ENCODE measurements around the gene NXPE1.

The NXPE1 gene

DNA sequence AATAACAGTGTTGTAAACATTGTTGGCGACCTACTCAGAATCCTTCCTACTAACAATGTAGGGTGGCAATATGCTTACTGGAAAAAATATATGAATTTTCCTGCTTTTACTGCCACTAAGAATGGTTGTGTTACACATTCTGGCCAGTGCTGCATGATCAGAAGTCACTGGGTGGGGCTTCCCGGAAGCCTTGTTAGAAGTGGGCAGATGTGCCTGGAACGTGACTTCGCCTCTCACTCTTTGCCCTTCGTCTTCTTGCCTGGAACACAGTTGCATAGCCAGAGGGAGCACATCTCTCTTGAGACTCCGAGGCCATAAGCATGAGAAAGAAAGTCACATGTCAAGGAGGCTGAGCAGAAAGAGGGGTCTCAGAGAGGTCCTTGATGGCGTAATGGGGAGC lies 48.6 kb downstream of the NXPE1 start:
- no peak overlapping the region for H3K9ac ChIP-seq (ENCODE audit: low read depth in 1 of 2, low read length in 2 of 2)
- no peak overlapping the region for H3K27ac ChIP-seq (ENCODE audit: low read depth in 2 of 2, low read length in 2 of 2)
- H3K27me3 ChIP-seq (ENCODE audit: control insufficient read depth in 2 of 2, insufficient read depth in 2 of 2, low read length in 2 of 2), result no peaks in the 10 kb centered on the region
- no peak overlapping the region for H3K4me3 ChIP-seq (ENCODE audit: low read length in 2 of 2)
- no peaks in the 10 kb centered on the region for H3K4me1 ChIP-seq (ENCODE audit: control insufficient read depth in 2 of 2, insufficient read depth in 2 of 2, low read length in 2 of 2)
- H3K9me3 ChIP-seq (ENCODE audit: control insufficient read depth in 2 of 2, low read length in 2 of 2), result no peaks in the 10 kb centered on the region
- no peaks in the 10 kb centered on the region for H3K36me3 ChIP-seq (ENCODE audit: control insufficient read depth in 2 of 2, insufficient read depth in 2 of 2, low read length in 2 of 2)

DNA sequence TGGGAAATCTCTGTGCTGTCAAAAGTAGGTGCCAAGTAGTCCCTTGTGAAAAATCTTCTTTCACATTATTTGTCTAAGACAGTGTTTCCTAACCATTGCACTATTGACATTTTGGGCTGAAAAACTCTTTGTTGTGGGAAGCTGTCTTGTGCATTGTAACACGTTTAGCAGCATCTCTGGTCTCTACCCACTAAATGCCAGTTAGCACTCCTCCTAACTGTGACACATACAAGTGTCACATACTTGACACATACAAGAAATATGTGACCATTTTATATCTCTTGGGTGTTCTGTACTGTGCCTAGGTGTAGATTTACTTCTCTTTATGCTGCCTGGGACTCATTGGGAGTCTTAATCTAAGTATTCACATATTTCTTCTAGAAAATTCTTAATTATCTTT lies 57.8 kb downstream of the NXPE1 start:
- Histone ChIP-seq H3K4me1 (ENCODE audit: control insufficient read depth in 2 of 2, insufficient read depth in 2 of 2, low read length in 2 of 2) (no peaks in the 10 kb centered on the region), H3K4me3 (ENCODE audit: low read length in 2 of 2) (no peak overlapping the region), H3K9ac (ENCODE audit: low read depth in 1 of 2, low read length in 2 of 2) (no peak overlapping the region), H3K27me3 (ENCODE audit: control insufficient read depth in 2 of 2, insufficient read depth in 2 of 2, low read length in 2 of 2) (no peaks in the 10 kb centered on the region), H3K9me3 (ENCODE audit: control insufficient read depth in 2 of 2, low read length in 2 of 2) (no peaks in the 10 kb centered on the region), H3K27ac (ENCODE audit: low read depth in 2 of 2, low read length in 2 of 2) (no peak overlapping the region), H3K36me3 (ENCODE audit: control insufficient read depth in 2 of 2, insufficient read depth in 2 of 2, low read length in 2 of 2) (no peaks in the 10 kb centered on the region)

DNA sequence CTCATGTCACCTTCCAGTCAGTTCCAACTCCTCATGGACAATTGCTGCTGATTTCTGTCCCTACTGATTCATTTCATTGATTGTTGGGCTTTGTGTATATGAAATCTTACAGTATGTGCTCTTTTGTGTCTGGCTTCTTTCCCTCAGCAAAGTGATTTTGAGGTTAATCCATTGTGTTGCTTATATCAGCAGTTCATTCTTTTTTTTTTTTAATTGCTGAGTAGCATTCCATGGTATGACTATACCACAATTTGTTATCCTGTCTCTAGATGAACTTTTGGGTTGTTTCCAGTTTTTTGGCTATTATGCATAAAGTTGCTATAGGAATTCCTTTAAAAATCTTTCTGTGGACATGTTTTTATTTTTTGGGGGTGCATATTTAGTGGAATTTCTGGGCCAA lies 59.9 kb downstream of the NXPE1 start:
- H3K4me3 ChIP-seq (ENCODE audit: low read length in 2 of 2), result no peak overlapping the region
- H3K27me3 ChIP-seq (ENCODE audit: control insufficient read depth in 2 of 2, insufficient read depth in 2 of 2, low read length in 2 of 2), result no peaks in the 10 kb centered on the region
- no peaks in the 10 kb centered on the region for H3K36me3 ChIP-seq (ENCODE audit: control insufficient read depth in 2 of 2, insufficient read depth in 2 of 2, low read length in 2 of 2)
- no peaks in the 10 kb centered on the region for H3K4me1 ChIP-seq (ENCODE audit: control insufficient read depth in 2 of 2, insufficient read depth in 2 of 2, low read length in 2 of 2)
- no peak overlapping the region for H3K27ac ChIP-seq (ENCODE audit: low read depth in 2 of 2, low read length in 2 of 2)
- no peaks in the 10 kb centered on the region for H3K9me3 ChIP-seq (ENCODE audit: control insufficient read depth in 2 of 2, low read length in 2 of 2)
- H3K9ac ChIP-seq (ENCODE audit: low read depth in 1 of 2, low read length in 2 of 2), result no peak overlapping the region

DNA sequence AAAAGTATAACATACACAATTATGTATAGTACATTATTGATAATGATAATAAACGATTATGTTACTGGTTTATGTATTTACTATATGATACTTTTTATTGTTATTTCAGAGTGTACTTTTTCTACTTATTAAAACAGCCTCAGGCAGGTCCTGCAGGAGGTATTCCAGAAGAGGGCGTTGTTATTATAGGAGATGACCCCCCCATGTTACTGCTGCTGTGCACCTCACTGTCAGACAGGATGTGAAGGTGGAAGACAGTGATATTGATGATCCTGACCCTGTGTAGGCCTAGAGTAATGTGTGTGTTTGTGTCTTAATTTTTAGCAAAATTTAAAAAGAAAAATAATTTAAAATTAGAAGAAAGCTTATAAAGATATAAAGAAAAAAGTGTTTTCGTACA lies 62.8 kb downstream of the NXPE1 start:
- Histone ChIP-seq H3K27me3 (ENCODE audit: control insufficient read depth in 2 of 2, insufficient read depth in 2 of 2, low read length in 2 of 2) (no peaks in the 10 kb centered on the region), H3K27ac (ENCODE audit: low read depth in 2 of 2, low read length in 2 of 2) (no peak overlapping the region), H3K4me1 (ENCODE audit: control insufficient read depth in 2 of 2, insufficient read depth in 2 of 2, low read length in 2 of 2) (no peaks in the 10 kb centered on the region), H3K9ac (ENCODE audit: low read depth in 1 of 2, low read length in 2 of 2) (no peak overlapping the region), H3K9me3 (ENCODE audit: control insufficient read depth in 2 of 2, low read length in 2 of 2) (no peaks in the 10 kb centered on the region), H3K36me3 (ENCODE audit: control insufficient read depth in 2 of 2, insufficient read depth in 2 of 2, low read length in 2 of 2) (no peaks in the 10 kb centered on the region), H3K4me3 (ENCODE audit: low read length in 2 of 2) (no peak overlapping the region)

DNA sequence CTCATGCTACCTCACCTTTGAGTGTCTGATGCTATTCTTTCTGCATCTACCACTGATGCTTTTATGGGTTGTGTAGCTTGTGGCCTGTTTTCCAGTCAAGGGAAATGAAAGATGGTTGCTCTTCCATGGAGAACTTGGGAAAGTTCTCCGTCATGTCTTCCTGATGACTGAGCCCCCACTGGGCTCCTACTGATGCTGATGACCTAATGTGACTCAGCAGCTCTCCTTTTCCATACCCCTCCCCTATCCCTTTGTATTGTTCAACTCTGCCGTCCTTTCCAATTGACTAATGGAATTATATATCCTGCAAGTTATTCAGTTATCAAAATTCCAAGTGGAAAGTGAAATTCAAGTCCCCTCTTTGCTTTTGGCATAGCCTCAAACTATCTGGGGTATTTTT lies 75.8 kb downstream of the NXPE1 start:
- H3K27me3 ChIP-seq (ENCODE audit: control insufficient read depth in 2 of 2, insufficient read depth in 2 of 2, low read length in 2 of 2), result no peaks in the 10 kb centered on the region

DNA sequence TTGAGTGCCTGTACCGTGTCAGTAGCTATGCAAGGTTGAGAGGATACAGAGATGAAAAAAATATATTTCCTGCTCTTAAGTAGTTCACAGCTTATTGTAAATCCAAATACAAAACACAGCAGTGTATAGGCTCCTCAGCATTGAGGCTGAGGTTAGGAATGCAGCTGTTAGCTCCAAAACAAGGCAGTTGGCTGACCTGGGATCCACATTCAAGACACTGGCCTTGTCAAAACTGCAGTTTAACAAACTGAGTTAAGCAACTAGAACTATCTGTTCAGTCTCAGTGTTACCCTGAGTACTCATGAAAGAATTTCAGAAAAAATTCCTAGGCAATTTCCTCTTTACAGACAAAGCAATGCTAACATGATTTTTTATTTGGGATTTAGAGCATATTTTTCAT lies 77.6 kb downstream of the NXPE1 start:
- H3K36me3 ChIP-seq (ENCODE audit: control insufficient read depth in 2 of 2, insufficient read depth in 2 of 2, low read length in 2 of 2), result no peaks in the 10 kb centered on the region
- no peak overlapping the region for H3K27ac ChIP-seq (ENCODE audit: low read depth in 2 of 2, low read length in 2 of 2)
- no peaks in the 10 kb centered on the region for H3K27me3 ChIP-seq (ENCODE audit: control insufficient read depth in 2 of 2, insufficient read depth in 2 of 2, low read length in 2 of 2)
- no peaks in the 10 kb centered on the region for H3K4me1 ChIP-seq (ENCODE audit: control insufficient read depth in 2 of 2, insufficient read depth in 2 of 2, low read length in 2 of 2)
- no peaks in the 10 kb centered on the region for H3K9me3 ChIP-seq (ENCODE audit: control insufficient read depth in 2 of 2, low read length in 2 of 2)
- H3K4me3 ChIP-seq (ENCODE audit: low read length in 2 of 2), result no peak overlapping the region
- H3K9ac ChIP-seq (ENCODE audit: low read depth in 1 of 2, low read length in 2 of 2), result no peak overlapping the region

More for the DNA sequence above, 75.8 kb downstream of the NXPE1 start:
- Histone ChIP-seq H3K27ac (ENCODE audit: low read depth in 2 of 2, low read length in 2 of 2) (no peak overlapping the region), H3K4me3 (ENCODE audit: low read length in 2 of 2) (no peak overlapping the region), H3K36me3 (ENCODE audit: control insufficient read depth in 2 of 2, insufficient read depth in 2 of 2, low read length in 2 of 2) (no peaks in the 10 kb centered on the region), H3K9me3 (ENCODE audit: control insufficient read depth in 2 of 2, low read length in 2 of 2) (no peaks in the 10 kb centered on the region), H3K4me1 (ENCODE audit: control insufficient read depth in 2 of 2, insufficient read depth in 2 of 2, low read length in 2 of 2) (no peaks in the 10 kb centered on the region), H3K9ac (ENCODE audit: low read depth in 1 of 2, low read length in 2 of 2) (no peak overlapping the region)

DNA sequence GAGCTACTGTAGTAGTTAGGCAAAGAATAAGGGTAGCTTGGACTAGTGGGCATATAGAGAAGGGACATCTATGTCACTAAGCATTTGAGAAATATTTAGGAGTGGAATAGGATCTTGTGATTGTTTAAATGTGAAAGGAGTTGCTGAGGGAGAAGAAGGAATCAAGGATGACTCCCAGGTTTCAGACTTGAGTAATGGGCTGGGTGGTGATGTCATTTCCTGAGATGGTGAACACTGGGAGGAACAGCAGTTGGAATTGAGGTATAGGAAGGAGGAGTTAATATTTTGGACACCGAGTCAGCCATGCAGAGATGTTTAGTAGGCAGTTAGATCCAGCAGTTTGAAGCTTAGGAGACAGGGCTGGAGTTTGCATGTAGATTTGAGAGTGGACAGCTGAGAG lies 80.3 kb downstream of the NXPE1 start:
- Histone ChIP-seq H3K9me3 (ENCODE audit: control insufficient read depth in 2 of 2, low read length in 2 of 2) (no peaks in the 10 kb centered on the region), H3K9ac (ENCODE audit: low read depth in 1 of 2, low read length in 2 of 2) (no peak overlapping the region), H3K27ac (ENCODE audit: low read depth in 2 of 2, low read length in 2 of 2) (no peak overlapping the region)

DNA sequence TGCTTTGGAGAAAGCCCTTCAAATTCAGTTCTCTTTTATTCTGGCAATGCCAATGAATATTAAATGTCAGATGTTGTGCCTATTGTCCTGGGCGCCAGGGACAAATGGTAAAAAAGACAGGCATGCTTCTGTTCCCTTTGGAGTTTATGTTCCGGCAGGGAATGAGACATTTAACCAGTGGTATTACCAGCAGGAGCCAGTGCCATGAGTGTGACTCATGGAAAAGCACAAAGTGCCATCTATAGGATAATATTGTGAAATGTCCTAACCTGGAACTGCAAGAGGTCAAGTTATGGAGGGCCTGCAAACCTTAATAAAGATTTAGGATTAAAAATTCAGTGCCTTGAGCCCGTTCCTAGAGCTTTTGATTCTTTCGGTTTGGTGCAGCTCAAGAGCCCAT lies 80.9 kb downstream of the NXPE1 start:
- H3K9me3 ChIP-seq (ENCODE audit: control insufficient read depth in 2 of 2, low read length in 2 of 2), result no peaks in the 10 kb centered on the region
- no peaks in the 10 kb centered on the region for H3K36me3 ChIP-seq (ENCODE audit: control insufficient read depth in 2 of 2, insufficient read depth in 2 of 2, low read length in 2 of 2)
- H3K27ac ChIP-seq (ENCODE audit: low read depth in 2 of 2, low read length in 2 of 2), result no peak overlapping the region
- no peaks in the 10 kb centered on the region for H3K4me1 ChIP-seq (ENCODE audit: control insufficient read depth in 2 of 2, insufficient read depth in 2 of 2, low read length in 2 of 2)
- H3K9ac ChIP-seq (ENCODE audit: low read depth in 1 of 2, low read length in 2 of 2), result no peak overlapping the region
- no peak overlapping the region for H3K4me3 ChIP-seq (ENCODE audit: low read length in 2 of 2)
- H3K27me3 ChIP-seq (ENCODE audit: control insufficient read depth in 2 of 2, insufficient read depth in 2 of 2, low read length in 2 of 2), result no peaks in the 10 kb centered on the region

More for the DNA sequence above, 80.3 kb downstream of the NXPE1 start:
- Histone ChIP-seq H3K4me3 (ENCODE audit: low read length in 2 of 2) (no peak overlapping the region), H3K36me3 (ENCODE audit: control insufficient read depth in 2 of 2, insufficient read depth in 2 of 2, low read length in 2 of 2) (no peaks in the 10 kb centered on the region), H3K4me1 (ENCODE audit: control insufficient read depth in 2 of 2, insufficient read depth in 2 of 2, low read length in 2 of 2) (no peaks in the 10 kb centered on the region), H3K27me3 (ENCODE audit: control insufficient read depth in 2 of 2, insufficient read depth in 2 of 2, low read length in 2 of 2) (no peaks in the 10 kb centered on the region)

DNA sequence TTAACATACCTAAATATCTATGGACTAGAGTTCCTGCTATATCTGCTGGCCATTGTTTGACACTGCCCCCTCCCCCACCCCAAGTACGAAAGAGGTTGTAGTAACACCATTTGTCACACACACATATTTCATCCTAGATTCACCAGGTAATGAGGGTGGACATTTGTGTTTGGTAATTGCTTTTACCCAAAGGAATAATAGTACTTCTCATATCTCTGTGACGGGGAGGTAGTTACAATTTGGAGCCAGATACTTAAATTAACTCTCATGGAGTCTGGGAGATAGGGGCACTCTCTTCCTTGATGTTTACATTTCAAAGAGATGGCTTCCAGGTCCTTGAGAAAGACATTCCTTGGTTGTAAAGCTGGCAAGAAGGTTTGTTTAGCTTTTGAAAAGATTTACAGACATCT lies 81.7 kb downstream of the NXPE1 start:
- H3K9ac ChIP-seq (ENCODE audit: low read depth in 1 of 2, low read length in 2 of 2), result no peak overlapping the region
- no peaks in the 10 kb centered on the region for H3K36me3 ChIP-seq (ENCODE audit: control insufficient read depth in 2 of 2, insufficient read depth in 2 of 2, low read length in 2 of 2)

DNA sequence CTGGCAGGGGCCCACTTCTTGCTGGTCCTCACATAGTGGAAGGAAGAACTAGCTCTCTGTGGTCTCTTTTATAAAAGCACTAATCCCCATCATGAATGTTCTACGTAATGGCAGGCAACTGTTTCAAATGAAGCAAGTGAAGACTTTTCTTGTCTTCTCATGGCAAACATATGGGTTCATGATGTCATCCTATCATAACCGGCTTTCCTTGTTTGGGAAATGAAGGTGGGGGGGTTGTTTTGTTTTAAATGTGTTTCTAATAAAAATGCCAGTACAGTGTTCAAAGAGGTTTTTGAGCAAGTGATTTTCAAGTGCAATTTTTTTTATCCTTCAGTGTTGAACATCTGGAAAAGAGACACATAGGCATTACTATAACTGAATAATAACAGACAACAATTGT lies 87.0 kb downstream of the NXPE1 start:
- Histone ChIP-seq H3K9me3 (ENCODE audit: control insufficient read depth in 2 of 2, low read length in 2 of 2) (no peaks in the 10 kb centered on the region), H3K27me3 (ENCODE audit: control insufficient read depth in 2 of 2, insufficient read depth in 2 of 2, low read length in 2 of 2) (no peaks in the 10 kb centered on the region), H3K36me3 (ENCODE audit: control insufficient read depth in 2 of 2, insufficient read depth in 2 of 2, low read length in 2 of 2) (no peaks in the 10 kb centered on the region), H3K4me1 (ENCODE audit: control insufficient read depth in 2 of 2, insufficient read depth in 2 of 2, low read length in 2 of 2) (no peaks in the 10 kb centered on the region), H3K27ac (ENCODE audit: low read depth in 2 of 2, low read length in 2 of 2) (no peak overlapping the region), H3K9ac (ENCODE audit: low read depth in 1 of 2, low read length in 2 of 2) (no peak overlapping the region), H3K4me3 (ENCODE audit: low read length in 2 of 2) (no peak overlapping the region)

More for the DNA sequence above, 81.7 kb downstream of the NXPE1 start:
- H3K27me3 ChIP-seq (ENCODE audit: control insufficient read depth in 2 of 2, insufficient read depth in 2 of 2, low read length in 2 of 2), result no peaks in the 10 kb centered on the region
- no peak overlapping the region for H3K27ac ChIP-seq (ENCODE audit: low read depth in 2 of 2, low read length in 2 of 2)
- no peaks in the 10 kb centered on the region for H3K9me3 ChIP-seq (ENCODE audit: control insufficient read depth in 2 of 2, low read length in 2 of 2)
- no peak overlapping the region for H3K4me3 ChIP-seq (ENCODE audit: low read length in 2 of 2)
- no peaks in the 10 kb centered on the region for H3K4me1 ChIP-seq (ENCODE audit: control insufficient read depth in 2 of 2, insufficient read depth in 2 of 2, low read length in 2 of 2)

Data from mucosa of rectum (tissue), 2 donors.